ENCODE measurements around the gene PLA2G4C. TPM values are rescaled to one million over a fixed set of nuclear protein-coding genes. Genes with fewer than 3 reads are reported as not detected.

PLA2G4C gene
- total and polyA plus RNA-seq, 4 donors, result 1.1 to 5.9 (median 3.1) TPM

- peak; percentile 50 for TF ChIP-seq REST (IDR thresholded peaks at IDR 0.05)
- TF ChIP-seq RAD21 (IDR thresholded peaks at IDR 0.05), result peak; percentile 39 to 43
- TF ChIP-seq MAX (IDR thresholded peaks at IDR 0.05), result no peak
- TF ChIP-seq NR2F2 (IDR thresholded peaks at IDR 0.05), result no peak
- no peak for TF ChIP-seq ATF3 (IDR thresholded peaks at IDR 0.05)
These were observed 38.8 kb upstream of the PLA2G4C start (continued) for GRCh38 chr19:48149430-48149829.

- Histone ChIP-seq H3K9me3 (ENCODE audit: control insufficient read depth in 4 of 4, low read length in 3 of 4) (no peaks in the 10 kb centered on the region), H3K4me3 (ENCODE audit: low read depth in 1 of 3, low read length in 3 of 3) (no peak overlapping the region), H3K27ac (ENCODE audit: low read depth in 1 of 2, low read length in 2 of 2) (no peak overlapping the region), H3K4me1 (ENCODE audit: control insufficient read depth in 4 of 4, insufficient read depth in 4 of 4, low read length in 3 of 4) (peaks cover 8 to 32% (median 31%) of the 10 kb centered on the region in 4 donors), H3K36me3 (ENCODE audit: control insufficient read depth in 4 of 4, insufficient read depth in 3 of 4, low read depth in 1 of 4, low read length in 3 of 4) (peaks cover 0 to 3% (median under 1%) of the 10 kb centered on the region in 4 donors), H3K9ac (ENCODE audit: low read depth in 1 of 2, low read length in 2 of 2) (no peak overlapping the region), H3K27me3 (ENCODE audit: control insufficient read depth in 4 of 4, insufficient read depth in 4 of 4, low read length in 3 of 4) (no peaks in the 10 kb centered on the region)
- DNase-seq (ENCODE audit: low spot score), result no peak
- TF ChIP-seq NR2F2 (IDR thresholded peaks at IDR 0.05) (no peak), JUND (IDR thresholded peaks at IDR 0.05) (no peak), ATF3 (IDR thresholded peaks at IDR 0.05) (no peak), YY1 (IDR thresholded peaks at IDR 0.05) (no peak), ZBTB33 (IDR thresholded peaks at IDR 0.05) (no peak), TAF1 (conservative IDR thresholded peaks at IDR 0.05) (no peak), GABPA (IDR thresholded peaks at IDR 0.05 in 1 of 2, conservative IDR thresholded peaks at IDR 0.05 in 1 of 2) (no peak), HNF4A (conservative IDR thresholded peaks at IDR 0.05) (no peak), EGR1 (IDR thresholded peaks at IDR 0.05; ENCODE audit: low read depth in 2 of 2) (no peak), CTCF (IDR thresholded peaks at IDR 0.05; ENCODE audit: low read depth, low read length, missing input control) (no peak), FOXA2 (IDR thresholded peaks at IDR 0.05) (no peak), FOXA1 (IDR thresholded peaks at IDR 0.05) (no peak), RAD21 (IDR thresholded peaks at IDR 0.05) (no peak), MAX (IDR thresholded peaks at IDR 0.05) (no peak)
- 87% methylated on average over 9 of the region's 9 CpGs for WGBS
These were observed 38.0 kb upstream of the PLA2G4C start for GRCh38 chr19:48148576-48148975.

All from liver (tissue), 9 donors.